Measurements from ENCODE around the gene TARBP2.
A peak's percentile ranks its signal among the peaks of the same experiment; 100 is the strongest.

Gene TARBP2

GRCh38 chr12:53500776-53501614, at the start of gene TARBP2:
TSS of gene TARBP2 (plus strand) at chr12:53501283. CDS start at chr12:53501409, 126 bp downstream.
- TF ChIP-seq CTCF (IDR thresholded peaks at IDR 0.05; ENCODE audit: low read depth, low read length) = no peak
- H3K4me3 ChIP-seq (ENCODE audit: low read depth, low read length) = peak within 1 kb of the TSS; percentile 73
- in situ Hi-C loops (cut with HindIII; ENCODE audit: low sequenced_read_pairs) = no loop called here
- DNase-seq (ENCODE audit: low read depth, low spot score) = peak; percentile 100

GRCh38 chr12:53451661-53452158, 49.4 kb upstream of the TARBP2 start, which contains the start of gene PCBP2:
TSS of gene PCBP2 (plus strand) at chr12:53452102. CDS start at chr12:53454801, 2,699 bp downstream.
- H3K4me3 ChIP-seq (ENCODE audit: low read depth, low read length) = peak within 1 kb of the TSS; percentile 98
- peak; percentile 100 for DNase-seq (ENCODE audit: low read depth, low spot score)
- TF ChIP-seq CTCF (IDR thresholded peaks at IDR 0.05; ENCODE audit: low read depth, low read length) = peak; percentile 89
- in situ Hi-C loops (cut with HindIII; ENCODE audit: low sequenced_read_pairs) = no loop called here

- DNase-seq (ENCODE audit: low read depth, low spot score) = peak; percentile 95
- TF ChIP-seq CTCF (IDR thresholded peaks at IDR 0.05; ENCODE audit: low read depth, low read length) = peak; percentile 39
- peak overlapping the region; percentile 98 for H3K4me3 ChIP-seq (ENCODE audit: low read depth, low read length)
- in situ Hi-C loops (cut with HindIII; ENCODE audit: low sequenced_read_pairs) = no loop called here
Measured at GRCh38 chr12:53452159-53453077, 48.7 kb upstream of the TARBP2 start.

- DNase-seq (ENCODE audit: low read depth, low spot score) = no peak
- in situ Hi-C loops (cut with HindIII; ENCODE audit: low sequenced_read_pairs) = no loop called here
- no peak for TF ChIP-seq CTCF (IDR thresholded peaks at IDR 0.05; ENCODE audit: low read depth, low read length)
- H3K4me3 ChIP-seq (ENCODE audit: low read depth, low read length) = peak overlapping the region; percentile 98
Measured at GRCh38 chr12:53453953-53454640, 47.0 kb upstream of the TARBP2 start.

GRCh38 chr12:53454707-53455106, 46.4 kb upstream of the TARBP2 start:
- in situ Hi-C loops (cut with HindIII; ENCODE audit: low sequenced_read_pairs) = no loop called here
- H3K4me3 ChIP-seq (ENCODE audit: low read depth, low read length) = no peak overlapping the region
- TF ChIP-seq CTCF (IDR thresholded peaks at IDR 0.05; ENCODE audit: low read depth, low read length) = no peak

More at GRCh38 chr12:53454707-53455106, 46.4 kb upstream of the TARBP2 start:
- DNase-seq (ENCODE audit: low read depth, low spot score) = no peak
